ENCODE results near the gene BPGM.
"Not testable (repeated sequence)": the region's sequence is repeated elsewhere in the genome, so short reads cannot be mapped to it uniquely, and the experiment has no call there.

The BPGM gene

DNA sequence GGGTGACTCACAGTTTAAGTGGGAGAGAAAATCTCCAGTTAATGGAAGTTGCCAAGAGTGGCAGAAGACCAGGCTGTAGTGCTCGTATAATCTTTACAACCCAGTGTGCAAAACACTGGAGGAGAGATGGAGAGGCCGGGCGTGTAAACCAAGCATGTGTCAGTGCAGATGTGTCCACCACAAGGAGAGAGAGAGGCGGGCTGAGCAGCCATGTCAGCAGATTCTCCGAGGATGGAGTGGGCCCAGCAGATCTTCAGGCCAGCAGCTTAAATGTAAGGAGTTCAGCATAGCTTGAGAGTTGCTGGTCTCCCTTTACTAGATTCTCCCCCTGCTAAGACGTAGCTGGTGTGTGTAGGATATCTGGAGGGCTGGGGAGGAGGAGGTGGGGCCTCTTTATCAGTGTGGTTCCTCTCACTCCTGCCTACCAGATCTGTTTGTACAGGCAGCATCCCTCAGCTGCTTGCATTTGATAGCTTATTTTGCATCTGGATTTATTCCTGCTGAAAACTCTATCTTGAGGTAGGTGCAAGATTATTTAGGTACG is 13.7 kb downstream of the BPGM start:
- H3K27ac ChIP-seq = no peak overlapping the region
- H3K9me3 ChIP-seq = no peaks in the 10 kb centered on the region
- peaks cover 22% of the 10 kb centered on the region for H3K36me3 ChIP-seq
- TF ChIP-seq, protein P1, sequence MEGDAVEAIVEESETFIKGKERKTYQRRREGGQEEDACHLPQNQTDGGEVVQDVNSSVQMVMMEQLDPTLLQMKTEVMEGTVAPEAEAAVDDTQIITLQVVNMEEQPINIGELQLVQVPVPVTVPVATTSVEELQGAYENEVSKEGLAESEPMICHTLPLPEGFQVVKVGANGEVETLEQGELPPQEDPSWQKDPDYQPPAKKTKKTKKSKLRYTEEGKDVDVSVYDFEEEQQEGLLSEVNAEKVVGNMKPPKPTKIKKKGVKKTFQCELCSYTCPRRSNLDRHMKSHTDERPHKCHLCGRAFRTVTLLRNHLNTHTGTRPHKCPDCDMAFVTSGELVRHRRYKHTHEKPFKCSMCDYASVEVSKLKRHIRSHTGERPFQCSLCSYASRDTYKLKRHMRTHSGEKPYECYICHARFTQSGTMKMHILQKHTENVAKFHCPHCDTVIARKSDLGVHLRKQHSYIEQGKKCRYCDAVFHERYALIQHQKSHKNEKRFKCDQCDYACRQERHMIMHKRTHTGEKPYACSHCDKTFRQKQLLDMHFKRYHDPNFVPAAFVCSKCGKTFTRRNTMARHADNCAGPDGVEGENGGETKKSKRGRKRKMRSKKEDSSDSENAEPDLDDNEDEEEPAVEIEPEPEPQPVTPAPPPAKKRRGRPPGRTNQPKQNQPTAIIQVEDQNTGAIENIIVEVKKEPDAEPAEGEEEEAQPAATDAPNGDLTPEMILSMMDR (IDR thresholded peaks at IDR 0.05) = no peak
- H3K4me3 ChIP-seq (ENCODE audit: low read depth in 1 of 2, low read length in 1 of 2) = no peak overlapping the region
- no peaks in the 10 kb centered on the region for H3K4me1 ChIP-seq (ENCODE audit: control insufficient read depth in 1 of 2, insufficient read depth in 1 of 2, low read depth in 1 of 2, low read length in 1 of 2)
- no peaks in the 10 kb centered on the region for H3K27me3 ChIP-seq

- TF ChIP-seq, protein P1 (IDR thresholded peaks at IDR 0.05) = no peak
- Histone ChIP-seq H3K4me3 (ENCODE audit: low read depth in 1 of 2, low read length in 1 of 2) (no peak overlapping the region), H3K36me3 (peaks cover 23% of the 10 kb centered on the region), H3K27ac (no peak overlapping the region), H3K27me3 (no peaks in the 10 kb centered on the region), H3K9me3 (no peaks in the 10 kb centered on the region), H3K4me1 (ENCODE audit: control insufficient read depth in 1 of 2, insufficient read depth in 1 of 2, low read depth in 1 of 2, low read length in 1 of 2) (no peaks in the 10 kb centered on the region)
These were observed 14.3 kb downstream of the BPGM start for GRCh38 chr7:134660961-134661376.

DNA sequence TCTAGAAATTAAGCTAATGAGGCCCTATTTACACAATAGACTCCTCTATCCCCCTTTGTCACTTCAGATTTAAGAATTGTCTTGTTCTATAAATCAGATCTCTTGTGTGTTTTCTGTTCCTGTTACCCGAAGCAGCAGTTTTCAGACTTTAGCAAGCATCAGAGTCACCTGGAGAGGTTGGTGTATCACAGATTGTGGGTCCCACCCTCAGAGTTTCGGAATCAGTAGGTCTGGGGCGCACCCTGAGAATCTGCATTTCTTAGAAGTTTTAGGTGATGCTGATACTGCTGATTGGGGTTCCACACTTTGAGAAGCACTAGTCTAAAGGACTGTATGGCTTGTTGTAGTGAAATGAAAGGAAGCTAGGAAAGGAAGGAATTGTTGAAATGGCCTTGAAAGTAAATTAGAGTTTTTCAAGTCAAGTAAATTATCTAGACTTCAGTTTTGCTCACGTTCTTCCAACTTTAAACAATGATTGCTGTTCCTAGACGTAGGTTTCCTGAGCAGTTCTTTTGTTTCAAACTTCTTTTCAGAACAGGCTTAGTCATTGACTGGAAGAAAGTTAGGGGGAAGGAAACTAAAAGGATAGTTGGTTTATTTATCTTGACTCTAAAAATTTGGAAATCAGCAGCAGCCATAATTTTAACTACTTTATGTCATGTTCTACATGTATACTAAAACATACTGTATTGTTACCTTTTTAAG is 15.7 kb downstream of the BPGM start:
- Histone ChIP-seq H3K27me3 (no peaks in the 10 kb centered on the region), H3K36me3 (peaks cover 25% of the 10 kb centered on the region), H3K4me1 (ENCODE audit: control insufficient read depth in 1 of 2, insufficient read depth in 1 of 2, low read depth in 1 of 2, low read length in 1 of 2) (no peaks in the 10 kb centered on the region), H3K9me3 (no peaks in the 10 kb centered on the region), H3K27ac (no peak overlapping the region), H3K4me3 (ENCODE audit: low read depth in 1 of 2, low read length in 1 of 2) (no peak overlapping the region)
- TF ChIP-seq, protein P1 (IDR thresholded peaks at IDR 0.05) = no peak

DNA sequence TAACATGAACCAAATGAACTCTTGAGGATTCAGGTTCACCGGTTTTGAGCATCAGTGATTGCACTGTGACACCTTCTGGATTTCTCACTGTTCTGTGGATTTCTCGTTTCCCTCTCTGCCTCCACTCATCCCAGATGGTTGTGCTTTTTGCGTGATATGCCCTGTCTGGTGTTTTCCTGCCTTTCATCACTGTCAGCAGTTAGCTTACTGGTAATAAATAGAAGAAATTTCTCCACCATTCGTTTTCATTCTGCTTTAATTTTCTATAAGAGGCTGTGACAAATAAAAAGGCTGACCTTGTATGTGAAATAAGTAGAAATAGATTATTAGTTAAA is 16.2 kb downstream of the BPGM start:
- H3K9me3 ChIP-seq = no peaks in the 10 kb centered on the region
- TF ChIP-seq, protein P1 (IDR thresholded peaks at IDR 0.05) = no peak
- no peak overlapping the region for H3K4me3 ChIP-seq (ENCODE audit: low read depth in 1 of 2, low read length in 1 of 2)
- no peaks in the 10 kb centered on the region for H3K27me3 ChIP-seq
- no peak overlapping the region for H3K27ac ChIP-seq
- H3K4me1 ChIP-seq (ENCODE audit: control insufficient read depth in 1 of 2, insufficient read depth in 1 of 2, low read depth in 1 of 2, low read length in 1 of 2) = no peaks in the 10 kb centered on the region
- H3K36me3 ChIP-seq = peaks cover 25% of the 10 kb centered on the region

DNA sequence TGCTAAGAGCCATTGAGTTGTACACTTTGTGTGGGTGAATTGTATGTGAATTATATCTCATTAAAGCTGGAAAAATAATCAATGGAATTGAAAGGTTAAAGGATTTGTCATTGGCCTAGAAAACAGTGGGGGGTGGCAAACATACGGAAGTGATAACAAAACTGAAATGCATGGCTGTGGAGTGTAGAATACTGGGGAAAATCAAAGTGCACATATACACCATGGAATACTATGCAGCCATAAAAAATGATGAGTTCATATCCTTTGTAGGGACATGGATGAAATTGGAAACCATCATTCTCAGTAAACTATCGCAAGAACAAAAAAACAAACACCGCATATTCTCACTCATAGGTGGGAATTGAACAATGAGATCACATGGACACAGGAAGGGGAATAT is 18.4 kb downstream of the BPGM start:
- not testable (repeated sequence) for H3K4me1 ChIP-seq (ENCODE audit: control insufficient read depth in 1 of 2, insufficient read depth in 1 of 2, low read depth in 1 of 2, low read length in 1 of 2); H3K9me3 ChIP-seq

GRCh38 chr7:134667899-134668298 is 21.2 kb downstream of the BPGM start:
- TF ChIP-seq, protein P1 (IDR thresholded peaks at IDR 0.05) = no peak
- H3K4me3 ChIP-seq (ENCODE audit: low read depth in 1 of 2, low read length in 1 of 2) = no peak overlapping the region
- peaks cover 7% of the 10 kb centered on the region for H3K36me3 ChIP-seq
- peaks cover 9 to 10% of the 10 kb centered on the region in 2 experiments for H3K4me1 ChIP-seq (ENCODE audit: control insufficient read depth in 1 of 2, insufficient read depth in 1 of 2, low read depth in 1 of 2, low read length in 1 of 2)
- no peaks in the 10 kb centered on the region for H3K27me3 ChIP-seq
- no peak overlapping the region for H3K27ac ChIP-seq
- H3K9me3 ChIP-seq = no peaks in the 10 kb centered on the region

More for the DNA sequence above, 18.4 kb downstream of the BPGM start:
- H3K27ac ChIP-seq; H3K27me3 ChIP-seq; H3K4me3 ChIP-seq (ENCODE audit: low read depth in 1 of 2, low read length in 1 of 2): not testable (repeated sequence)
- H3K36me3 ChIP-seq = peaks cover 28% of the 10 kb centered on the region
